LoVo (cell line): ENCODE data around the gene PHAF1.
A peak's percentile ranks its signal among the peaks of the same experiment; 100 is the strongest.
"Not testable (repeated sequence)": the region's sequence is repeated elsewhere in the genome, so short reads cannot be mapped to it uniquely, and the experiment has no call there.

Experiments
- DNase-seq: peaks from one replicate; pipeline ENCODE4 v3.0.0-alpha.2; 2016; ENCODE audit warnings: low spot score

PHAF1 gene

DNA sequence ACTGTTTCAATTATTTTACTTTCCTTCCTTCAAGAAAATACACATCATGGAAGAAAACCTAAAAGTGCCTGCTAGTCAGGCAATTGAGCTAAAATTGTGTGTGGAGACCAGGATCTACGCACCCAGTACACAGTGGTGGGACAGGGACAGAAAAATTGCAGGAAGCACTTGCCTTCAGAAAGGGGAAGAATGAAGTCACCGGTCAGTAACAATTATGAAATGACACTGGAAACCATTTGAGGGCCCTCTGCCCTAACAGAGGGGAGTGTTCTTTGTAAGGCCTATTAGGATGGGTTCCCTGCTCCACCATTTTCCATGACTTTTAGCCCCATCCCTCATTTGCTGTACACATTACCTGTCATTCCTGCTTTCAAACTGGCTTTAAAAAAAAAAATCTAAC, 4.5 kb upstream of the PHAF1 start:
- DNase-seq = no peak

DNA sequence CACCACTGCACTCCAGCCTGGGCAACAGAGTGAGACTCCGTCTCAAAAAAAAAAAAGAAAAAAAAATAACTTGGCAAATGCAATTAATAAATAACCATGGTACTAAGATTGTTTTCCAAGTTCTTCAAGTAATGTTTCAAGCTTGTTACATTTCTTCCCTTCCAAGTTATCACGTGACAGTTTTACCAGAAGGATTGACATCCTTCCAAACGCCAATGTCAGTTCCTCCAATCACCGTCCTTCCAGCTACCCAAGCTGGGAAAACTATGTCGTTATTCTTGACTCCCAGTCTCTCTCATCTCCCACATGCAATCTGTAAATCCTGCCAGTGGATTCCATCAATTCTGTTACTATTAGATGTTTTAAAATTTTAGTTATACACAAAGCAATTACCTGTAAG, 3.9 kb upstream of the PHAF1 start:
- no peak for DNase-seq

DNA sequence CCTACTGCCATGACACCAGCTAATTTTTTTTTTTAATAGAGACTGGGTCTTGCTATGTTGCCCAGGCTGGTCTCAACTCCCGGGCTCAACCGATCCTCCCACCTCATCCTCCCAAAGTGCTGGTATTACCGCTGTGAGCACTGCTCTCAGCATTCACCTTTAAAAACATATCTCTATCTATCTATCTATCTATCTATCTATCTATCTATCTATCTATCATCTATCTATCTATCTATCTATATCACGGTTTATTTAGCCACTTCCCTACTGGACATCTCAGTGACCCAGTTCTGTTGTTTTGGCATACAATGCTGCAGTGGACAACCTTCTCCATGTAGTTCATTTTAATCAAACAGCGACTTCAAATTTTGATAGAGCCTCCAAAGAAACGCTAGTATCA, 1.3 kb upstream of the PHAF1 start:
- DNase-seq = no peak

DNA sequence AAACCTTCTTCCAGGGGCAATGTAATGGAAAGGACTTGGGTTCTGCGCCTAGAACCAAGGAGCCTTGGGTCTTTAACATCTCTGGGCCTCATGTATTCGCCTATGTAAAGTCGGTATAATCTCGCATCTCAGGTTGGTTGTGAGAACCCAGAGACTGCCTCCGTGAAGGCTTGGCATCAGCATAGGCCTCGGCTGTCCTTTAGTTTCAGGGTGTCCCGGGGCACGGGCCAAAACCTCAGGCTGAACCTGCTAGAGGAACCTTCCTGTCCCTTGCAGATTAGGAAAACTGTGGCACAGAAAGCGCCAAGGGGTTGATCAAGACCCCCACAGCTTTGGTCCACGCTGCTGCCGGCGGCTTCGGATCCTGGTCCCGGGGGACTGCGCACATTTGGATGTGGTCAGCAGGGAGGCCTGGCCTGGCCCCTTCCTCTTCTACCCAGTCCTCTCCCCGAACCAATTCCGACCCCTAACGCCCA, 772 bp upstream of the PHAF1 start:
- DNase-seq = no peak

DNA sequence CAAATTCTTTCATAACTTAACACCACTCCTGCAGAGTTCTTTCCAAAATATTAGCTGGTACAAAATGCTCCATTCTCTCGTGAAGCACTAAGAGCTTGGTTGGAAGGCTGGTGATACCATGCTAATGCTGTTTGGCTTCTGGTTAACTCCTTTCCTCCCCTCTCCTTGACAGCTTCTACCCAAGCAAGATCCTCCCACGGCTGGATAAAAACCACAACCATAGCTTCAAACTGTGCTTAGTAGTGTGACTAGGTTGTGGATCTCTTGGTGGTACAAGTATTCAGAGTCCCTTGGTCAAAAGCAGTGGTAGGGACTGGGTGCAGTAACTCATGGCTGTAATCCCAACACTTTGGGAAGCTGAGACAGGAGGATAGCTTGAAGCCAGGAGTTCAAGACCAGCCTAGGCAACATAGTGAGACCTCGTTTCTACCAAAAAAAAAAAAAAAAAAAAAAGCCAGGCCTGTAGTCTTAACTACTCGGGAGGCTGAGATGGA, 2.3 kb downstream of the PHAF1 start:
- no peak for DNase-seq

GRCh38 chr16:67112591-67113399, 3.1 kb downstream of the PHAF1 start:
- DNase-seq = peak; percentile 10

DNA sequence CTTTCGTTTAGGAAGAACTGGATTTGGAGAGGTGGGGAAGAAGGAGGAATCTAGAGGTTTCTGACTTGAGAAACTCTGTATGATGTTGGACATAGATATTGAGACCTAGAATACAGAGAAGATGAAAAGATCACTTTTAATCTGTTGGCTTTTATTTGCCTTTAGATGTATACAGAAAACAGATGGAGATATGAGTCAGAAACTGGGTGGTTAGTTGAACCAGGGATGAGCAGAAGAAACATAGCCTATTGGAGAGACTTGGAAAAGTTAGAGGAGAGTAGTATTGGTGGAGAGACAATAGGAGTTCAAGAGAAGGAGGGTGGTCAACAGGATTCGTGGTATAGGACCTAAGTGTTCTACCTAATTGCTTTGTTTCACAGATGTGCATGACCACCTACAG, 5.1 kb downstream of the PHAF1 start:
- no peak for DNase-seq

DNA sequence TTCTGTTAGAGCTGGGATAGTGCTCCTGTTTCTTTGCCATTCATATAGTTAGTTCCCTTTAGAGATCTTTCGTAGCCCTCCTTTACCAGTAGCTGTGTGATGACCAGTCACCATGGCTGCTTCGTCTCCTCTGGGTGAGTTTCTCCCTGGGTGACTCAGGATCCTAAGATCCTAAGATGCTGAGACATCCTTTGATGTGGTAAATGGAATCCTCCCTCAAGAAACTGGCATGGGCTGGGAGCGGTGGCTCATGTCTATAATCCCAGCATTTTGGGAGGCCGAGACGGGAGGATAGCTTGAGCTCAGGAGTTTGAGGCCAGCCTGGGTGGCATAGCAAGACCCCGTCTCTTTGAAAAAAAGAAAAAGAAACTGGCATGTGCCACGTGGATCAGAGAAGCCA, 5.9 kb downstream of the PHAF1 start:
- peak; percentile 53 for DNase-seq

GRCh38 chr16:67116388-67117311, 6.9 kb downstream of the PHAF1 start:
- DNase-seq = no peak

GRCh38 chr16:67117716-67118115, 8.0 kb downstream of the PHAF1 start:
- no peak for DNase-seq

DNA sequence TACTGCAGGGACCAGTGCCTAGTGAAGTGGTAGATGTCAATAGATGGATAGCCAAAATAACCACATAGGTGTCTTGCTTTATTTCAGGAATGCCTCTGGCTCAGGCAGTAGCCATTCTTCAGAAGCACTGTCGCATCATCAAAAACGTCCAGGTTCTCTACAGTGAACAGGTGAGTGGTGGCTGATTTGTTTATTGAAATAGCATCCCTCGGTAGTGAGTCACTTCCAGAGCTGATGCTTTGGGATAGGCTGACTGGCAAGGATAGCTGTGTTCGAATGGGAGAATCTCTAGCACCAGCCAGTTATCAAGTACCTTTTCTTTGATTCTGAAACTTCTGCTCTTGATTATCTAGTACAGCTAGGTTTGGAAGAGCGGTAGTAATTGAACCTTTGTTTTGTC, 10.3 kb downstream of the PHAF1 start:
- no peak for DNase-seq

- not testable (repeated sequence) for DNase-seq
Observed at GRCh38 chr16:67122799-67123198, 13.1 kb downstream of the PHAF1 start.

DNA sequence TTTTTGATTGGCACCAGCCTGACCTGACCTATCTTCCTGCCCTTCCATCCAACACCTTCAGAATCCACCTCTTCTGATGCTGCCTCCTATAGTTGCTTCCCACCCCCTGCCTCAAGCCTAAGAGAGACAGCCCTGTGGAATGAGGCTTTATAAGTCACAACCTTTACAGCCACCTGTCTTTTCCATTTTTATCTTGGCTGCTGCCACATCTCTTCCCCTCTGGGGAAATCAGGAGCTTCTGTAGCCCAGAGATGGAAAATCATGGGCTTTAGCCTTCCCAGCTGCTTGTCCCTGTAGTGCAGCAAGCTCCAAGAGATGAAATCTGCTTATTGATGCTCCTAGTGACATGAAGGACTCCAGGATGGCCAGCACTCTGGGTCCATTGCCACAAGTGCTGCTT, 18.7 kb downstream of the PHAF1 start:
- DNase-seq = no peak

DNA sequence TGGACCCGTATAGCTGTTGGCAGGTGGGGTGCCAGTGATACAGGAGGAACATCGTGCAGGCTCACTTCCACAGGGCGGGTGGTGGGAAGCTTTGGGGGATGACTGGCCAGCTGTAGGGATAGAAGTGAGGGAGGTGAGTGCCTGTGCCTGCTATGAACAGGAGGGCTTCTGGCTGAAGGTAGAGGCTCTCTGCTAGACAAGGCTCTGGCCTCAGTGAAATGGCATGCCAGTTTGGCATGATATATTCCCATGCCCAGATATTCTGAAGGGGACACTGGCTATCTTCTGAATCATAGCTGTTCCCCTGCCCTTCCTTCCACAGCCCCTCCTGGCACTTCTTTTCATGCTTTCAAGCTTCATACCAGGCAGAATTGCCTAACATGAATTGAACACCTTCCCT, 19.1 kb downstream of the PHAF1 start:
- no peak for DNase-seq

DNA sequence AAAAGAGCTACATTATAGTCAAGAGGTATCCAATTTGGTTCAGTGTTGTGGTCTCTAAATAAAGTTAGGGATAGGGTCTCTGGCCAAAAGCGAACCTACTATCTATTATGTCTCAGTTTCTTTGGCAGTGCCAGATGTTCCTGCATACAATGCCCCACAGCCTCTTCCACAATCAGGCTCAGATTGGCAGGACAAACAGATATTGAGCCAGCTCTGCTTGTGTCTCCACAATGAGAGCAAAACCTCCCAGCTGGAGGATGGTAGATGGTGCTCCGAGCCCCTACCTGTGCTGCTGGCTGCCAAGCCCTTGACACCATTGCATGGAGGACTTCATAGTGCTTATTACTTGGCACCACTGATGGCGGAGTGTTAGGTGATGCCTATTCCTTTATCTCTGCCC, 19.7 kb downstream of the PHAF1 start:
- no peak for DNase-seq

DNA sequence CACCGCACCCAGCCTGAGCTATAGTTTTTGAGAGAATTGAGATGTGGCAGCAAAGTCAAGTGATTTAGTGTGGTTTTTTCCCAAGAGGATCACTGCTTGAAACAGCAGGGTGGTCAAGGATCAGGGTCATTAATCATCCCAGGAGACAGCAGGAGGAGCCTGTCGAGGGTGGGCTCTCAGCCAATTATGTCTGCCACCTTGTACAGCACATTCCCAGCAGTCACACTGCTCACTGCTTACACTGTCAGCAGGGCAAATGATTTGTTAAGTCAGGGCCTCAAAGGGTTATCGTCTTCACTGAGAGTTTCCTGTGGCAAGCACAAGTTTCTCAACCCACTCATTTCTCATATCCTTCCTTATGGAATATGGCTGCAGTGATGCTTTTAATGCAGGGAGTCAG, 27.9 kb downstream of the PHAF1 start:
- no peak for DNase-seq

GRCh38 chr16:67141391-67141790, 31.6 kb downstream of the PHAF1 start:
- DNase-seq = no peak

GRCh38 chr16:67142342-67142741, 32.6 kb downstream of the PHAF1 start:
- no peak for DNase-seq

DNA sequence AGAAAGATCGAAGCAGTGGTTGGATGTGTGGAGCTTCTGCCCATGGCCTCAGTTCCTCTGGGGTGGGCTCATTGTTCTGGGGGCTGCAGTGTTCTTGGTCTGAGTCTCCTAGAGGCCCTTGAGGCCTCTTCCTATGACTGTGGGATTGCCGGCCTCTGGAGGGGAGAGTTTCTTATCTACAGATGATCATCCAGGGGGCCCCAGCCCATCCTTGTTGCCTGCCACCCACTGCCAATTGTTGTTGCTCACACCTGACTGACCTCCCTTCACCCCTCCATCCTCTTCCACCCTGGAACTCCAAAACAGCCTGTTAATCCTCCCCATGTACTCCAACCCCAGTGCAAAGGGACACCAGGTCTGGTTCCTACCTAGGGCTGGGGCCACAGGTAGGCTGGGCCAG, 35.2 kb downstream of the PHAF1 start:
- no peak for DNase-seq

- DNase-seq = no peak
Observed at GRCh38 chr16:67145746-67146145, 36.0 kb downstream of the PHAF1 start.

DNA sequence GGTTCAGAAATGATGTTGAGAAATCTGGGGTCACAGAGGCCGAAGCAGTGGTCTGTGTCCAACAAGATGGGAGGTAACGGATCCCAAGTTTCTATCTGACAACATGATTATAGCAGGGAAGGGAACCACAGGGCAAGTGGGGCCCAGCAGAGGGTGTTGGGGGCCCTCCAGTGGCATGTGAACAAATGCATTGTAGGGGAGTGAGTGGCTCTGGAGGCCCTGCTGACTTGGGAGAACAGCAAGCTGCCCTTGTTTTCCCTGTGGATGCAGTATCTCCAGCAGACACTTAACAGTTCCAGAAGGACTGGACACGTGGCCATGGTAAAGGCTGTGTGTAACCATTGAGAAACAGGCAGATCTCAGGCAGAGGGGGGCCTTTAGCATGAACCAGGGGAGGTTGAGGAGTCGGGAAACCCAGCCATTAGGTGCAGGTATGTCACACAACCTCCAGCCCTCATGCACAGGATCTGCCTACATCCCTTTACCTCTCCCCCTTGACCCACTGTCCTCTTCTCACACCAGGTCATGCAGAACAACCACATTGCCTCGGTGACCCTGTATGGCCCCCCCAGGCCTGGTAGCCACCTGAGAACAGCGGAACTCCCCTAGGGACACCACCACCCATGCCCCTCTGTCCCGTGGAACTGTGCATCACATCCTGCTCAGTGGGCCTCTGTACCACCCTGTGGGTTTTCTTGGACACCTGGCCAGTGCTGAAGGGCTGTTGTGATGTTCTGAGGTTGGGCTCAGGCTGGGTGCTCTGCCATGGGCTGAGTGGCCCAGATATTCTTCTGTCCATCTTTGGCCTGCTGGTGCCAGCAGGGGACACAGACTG, 37.0 kb downstream of the PHAF1 start:
- no peak for DNase-seq
